Measurements from ENCODE around the gene NAP1L4.

Gene NAP1L4

DNA sequence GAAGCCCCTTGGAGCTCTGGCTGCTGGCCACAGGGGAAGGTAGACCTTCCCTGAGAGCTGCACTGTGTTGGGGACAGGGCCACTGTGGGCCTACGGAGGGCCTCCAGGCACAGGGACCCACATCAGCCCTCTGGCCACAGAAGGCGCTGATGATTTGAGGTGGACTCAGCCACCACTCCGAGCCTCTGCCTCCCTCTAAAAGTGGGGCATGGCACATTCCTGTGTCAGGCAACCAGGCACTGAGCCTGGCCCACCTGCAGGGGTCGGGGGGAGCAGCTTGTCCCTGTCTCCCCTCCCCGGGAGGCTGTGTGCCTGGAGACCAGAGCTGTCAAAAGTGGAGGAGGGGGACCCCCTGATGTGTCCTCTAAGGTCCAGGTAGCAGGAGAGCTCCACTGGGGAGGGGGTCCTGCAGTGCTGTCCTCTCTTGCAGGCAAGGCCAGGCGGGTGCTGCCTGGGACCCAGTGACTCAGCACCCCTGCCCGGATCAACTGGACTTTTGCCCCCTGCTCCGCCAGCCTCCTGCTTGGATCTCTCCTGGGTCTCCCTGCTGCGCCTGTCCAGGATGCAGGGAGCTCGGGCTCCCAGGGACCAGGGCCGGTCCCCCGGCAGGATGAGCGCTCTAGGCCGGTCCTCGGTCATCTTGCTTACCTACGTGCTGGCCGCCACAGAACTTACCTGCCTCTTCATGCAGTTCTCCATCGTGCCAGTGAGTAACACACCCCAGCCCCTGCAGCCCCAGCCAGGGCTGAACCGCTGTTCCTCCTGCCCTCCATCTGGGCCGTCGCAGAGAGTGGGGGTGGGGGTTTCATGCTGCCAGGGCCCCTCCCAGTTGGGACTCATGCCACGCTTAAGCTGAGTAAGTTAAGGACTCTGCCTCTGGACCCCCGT lies 89.1 kb downstream of the NAP1L4 start:
- no peak for DNase-seq

DNA sequence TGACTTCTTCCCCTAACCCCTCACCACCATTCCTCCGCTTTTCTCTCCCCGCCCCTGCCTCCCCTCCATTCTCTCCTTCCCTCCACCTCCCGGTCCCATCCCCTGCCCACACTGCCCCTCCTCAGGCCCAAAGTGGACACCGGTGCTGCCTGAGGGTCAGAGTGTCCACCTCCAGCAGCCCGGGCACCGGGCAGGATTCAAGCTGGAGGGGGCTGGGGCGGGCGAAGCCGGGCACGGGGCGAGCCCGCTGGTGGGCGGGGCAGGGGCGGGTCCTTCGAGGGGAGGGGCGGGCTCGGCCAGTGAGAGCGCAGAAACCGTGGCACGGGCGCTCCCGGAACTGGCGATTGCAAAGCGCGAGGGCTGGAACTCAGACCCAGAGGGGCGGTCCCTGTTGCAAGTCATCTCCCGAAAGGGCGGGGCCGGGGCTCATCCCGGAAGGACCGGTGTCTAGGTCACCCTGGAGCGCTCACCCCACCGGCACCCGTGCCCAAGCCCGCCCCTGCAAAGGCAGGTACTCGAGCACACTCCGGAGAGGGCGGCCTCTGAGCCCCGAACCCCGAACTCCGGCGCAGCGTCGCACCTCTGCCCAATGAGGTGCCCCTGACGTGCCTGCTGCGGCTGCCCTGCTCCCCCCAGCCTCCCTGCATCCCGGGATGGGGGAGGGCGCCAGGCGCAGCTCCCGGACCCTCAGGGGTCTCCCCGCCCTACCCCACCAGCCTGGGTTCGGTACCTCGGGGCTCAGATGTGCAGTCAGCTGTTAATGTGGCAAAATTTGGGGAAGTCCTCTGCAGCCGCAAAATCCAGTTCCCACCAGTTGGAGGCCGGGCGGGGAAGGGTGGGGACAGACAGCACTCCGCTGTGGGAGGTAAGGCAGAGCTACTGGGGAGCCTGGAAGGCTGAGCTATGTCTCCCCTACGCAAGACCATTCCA lies 90.0 kb downstream of the NAP1L4 start:
- DNase-seq: peak; percentile 74

DNA sequence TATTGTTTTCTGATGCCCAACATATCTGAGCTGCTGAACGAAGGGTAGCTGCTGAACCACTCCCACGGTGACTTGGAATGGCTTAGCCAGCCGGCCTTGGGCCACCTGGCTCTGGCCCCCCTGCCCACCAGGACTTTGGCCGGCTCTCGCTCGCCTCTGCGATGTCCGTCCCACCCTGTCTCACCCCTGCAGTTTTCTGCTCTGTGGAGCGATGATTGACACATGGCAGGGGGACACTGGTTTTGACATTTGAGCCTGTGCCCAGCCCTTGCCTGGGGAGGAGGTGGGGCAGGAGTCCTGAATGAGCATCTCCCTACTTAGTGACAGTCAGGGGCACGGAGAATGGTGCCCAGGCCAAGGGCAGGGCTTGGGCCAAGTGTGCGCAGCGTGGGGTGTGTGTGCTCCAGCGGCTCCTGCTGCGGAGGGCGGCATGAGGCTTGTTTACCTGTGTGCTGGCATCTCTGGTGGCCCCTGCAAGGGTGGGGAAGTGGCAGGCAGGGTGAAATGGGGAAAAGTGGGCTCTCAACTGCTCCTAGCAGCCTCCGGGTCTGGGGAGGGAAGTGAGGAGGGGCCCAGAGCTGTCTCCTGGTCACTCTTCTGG lies 90.8 kb downstream of the NAP1L4 start:
- DNase-seq: no peak

DNA sequence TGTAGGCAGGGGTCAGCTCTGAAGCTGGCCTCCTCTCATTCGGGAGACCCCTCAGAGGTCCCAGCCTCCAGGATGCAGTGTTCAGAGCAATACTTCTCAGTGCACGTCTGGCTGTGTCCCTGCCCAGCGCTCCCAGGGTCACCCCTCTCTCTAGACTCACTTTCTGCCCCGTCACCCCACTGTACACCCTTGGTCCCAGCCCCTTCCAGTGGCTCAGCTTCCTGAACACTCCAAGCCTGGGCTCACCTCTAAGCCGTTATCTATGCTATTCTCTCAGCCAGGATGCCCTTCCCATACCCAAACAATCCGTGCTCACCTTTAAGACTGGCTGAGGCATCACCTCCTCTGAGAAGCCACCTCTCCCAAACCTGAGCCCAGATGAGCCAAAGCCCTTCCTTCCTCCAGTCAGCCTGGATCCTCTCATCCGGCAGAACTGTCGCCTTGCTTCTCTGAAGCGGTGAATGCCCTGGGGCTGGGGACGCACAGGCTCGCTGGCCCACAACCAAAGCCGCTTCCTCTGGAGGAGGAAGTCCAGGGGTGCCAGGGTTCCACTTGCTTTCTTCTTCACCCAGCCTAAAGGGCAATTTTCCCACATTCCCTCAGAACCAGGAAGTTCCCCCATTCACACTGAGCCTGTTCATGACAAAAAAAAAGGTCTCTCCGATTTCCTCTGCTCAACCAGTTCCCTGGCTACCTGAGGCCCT lies 92.9 kb downstream of the NAP1L4 start:
- no peak for DNase-seq

DNA sequence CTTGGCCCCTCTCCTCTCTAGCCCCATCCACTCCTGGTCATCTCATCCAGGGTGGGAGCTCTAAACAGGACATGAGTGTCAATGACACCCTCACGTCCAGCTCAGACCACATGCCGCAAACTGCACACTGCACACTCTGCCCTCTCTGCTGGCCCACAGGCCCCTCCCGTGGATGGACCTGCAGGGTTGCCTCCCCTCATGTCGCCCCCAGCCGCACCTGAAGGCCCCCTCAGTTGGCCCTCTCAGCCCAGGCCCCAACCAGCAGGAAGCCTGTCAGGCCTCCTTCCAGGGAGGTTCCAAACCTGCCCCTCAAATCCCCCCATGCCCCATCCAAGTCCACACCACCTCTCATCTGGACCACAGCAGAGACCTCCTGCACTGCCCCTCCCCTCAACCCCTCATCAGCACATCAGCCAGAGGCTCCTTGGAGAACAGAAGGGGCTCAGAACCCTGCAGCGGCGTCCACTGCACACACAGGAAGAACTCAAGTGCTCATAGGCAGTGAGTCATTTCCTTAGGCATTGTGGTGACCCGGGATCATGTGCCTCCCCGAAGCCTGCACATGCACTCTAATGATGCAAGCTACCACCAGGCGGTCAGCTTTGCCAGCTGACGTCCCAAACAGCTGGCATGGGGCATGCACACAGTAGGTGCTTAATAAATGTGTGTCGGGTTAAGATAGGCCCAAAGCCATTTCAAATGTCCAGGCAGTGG lies 93.6 kb downstream of the NAP1L4 start:
- no peak for DNase-seq

- no peak for DNase-seq
Observed at GRCh38 chr11:2897048-2897447, 95.1 kb downstream of the NAP1L4 start.

DNA sequence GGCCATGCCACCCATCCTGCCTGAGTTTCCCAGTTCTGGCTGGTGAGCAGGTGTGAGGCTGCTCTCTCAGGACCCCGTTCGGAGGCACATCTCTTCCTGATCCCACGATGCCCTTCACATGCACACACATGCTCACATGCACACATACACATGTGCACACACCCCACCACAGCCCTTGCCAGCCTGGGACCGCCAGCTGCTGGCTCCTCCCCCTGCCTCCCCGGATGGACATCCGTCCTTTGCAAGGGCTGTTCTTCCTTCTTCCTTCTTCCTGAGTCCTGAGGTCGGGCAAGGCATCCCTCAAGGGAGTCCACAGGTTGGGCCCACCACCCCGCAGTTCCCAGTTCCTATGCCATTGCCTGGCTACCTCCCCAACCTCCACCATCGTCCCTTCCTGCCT lies 96.1 kb downstream of the NAP1L4 start:
- no peak for DNase-seq
